ENCODE results near the gene PLA2G4B. TPM values are rescaled to one million over a fixed set of nuclear protein-coding genes. Genes with fewer than 3 reads are reported as not detected.
A peak's percentile ranks its signal among the peaks of the same experiment; 100 is the strongest.

Gene PLA2G4B
- total RNA-seq, 1 donor from 2014 or later, result 8.2 TPM

GRCh38 chr15:41839781-41840491 lies 1.3 kb downstream of the PLA2G4B start:
- Histone ChIP-seq H3K36me3 (ENCODE audit: control insufficient read depth, insufficient read depth, low read length) (peaks cover 48% of the 10 kb centered on the region), H3K27me3 (ENCODE audit: control insufficient read depth, insufficient read depth, low read length) (no peaks in the 10 kb centered on the region), H3K4me3 (ENCODE audit: low read depth, low read length) (no peak overlapping the region)
- no peak for TF ChIP-seq CTCF (IDR thresholded peaks at IDR 0.05; ENCODE audit: insufficient read depth, low read length, severe bottlenecking)
- FAIRE-seq, result no peak
- peak; percentile 20 for DNase-seq (ENCODE audit: low read depth)

DNA sequence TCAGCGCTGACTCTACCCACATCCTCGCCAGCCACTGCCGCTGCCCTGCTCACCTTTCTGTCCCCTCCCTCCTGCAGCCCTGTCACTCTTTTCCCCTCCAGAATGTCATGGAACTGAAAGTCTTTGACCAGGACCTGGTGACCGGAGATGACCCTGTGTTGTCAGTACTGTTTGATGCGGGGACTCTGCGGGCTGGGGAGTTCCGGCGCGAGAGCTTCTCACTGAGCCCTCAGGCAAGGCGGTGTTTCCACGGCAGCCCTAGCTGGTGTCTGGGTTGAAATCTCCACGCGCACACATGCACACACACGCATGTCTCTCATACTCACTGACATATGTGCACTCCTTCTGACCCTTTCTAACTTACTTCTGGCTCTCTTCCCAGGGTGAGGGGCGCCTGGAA lies 2.0 kb downstream of the PLA2G4B start:
- FAIRE-seq (no peak), DNase-seq (ENCODE audit: low read depth) (no peak)
- TF ChIP-seq CTCF (IDR thresholded peaks at IDR 0.05; ENCODE audit: insufficient read depth, low read length, severe bottlenecking), result no peak
- no peaks in the 10 kb centered on the region for H3K27me3 ChIP-seq (ENCODE audit: control insufficient read depth, insufficient read depth, low read length)
- H3K4me3 ChIP-seq (ENCODE audit: low read depth, low read length), result no peak overlapping the region
- peaks cover 46% of the 10 kb centered on the region for H3K36me3 ChIP-seq (ENCODE audit: control insufficient read depth, insufficient read depth, low read length)

DNA sequence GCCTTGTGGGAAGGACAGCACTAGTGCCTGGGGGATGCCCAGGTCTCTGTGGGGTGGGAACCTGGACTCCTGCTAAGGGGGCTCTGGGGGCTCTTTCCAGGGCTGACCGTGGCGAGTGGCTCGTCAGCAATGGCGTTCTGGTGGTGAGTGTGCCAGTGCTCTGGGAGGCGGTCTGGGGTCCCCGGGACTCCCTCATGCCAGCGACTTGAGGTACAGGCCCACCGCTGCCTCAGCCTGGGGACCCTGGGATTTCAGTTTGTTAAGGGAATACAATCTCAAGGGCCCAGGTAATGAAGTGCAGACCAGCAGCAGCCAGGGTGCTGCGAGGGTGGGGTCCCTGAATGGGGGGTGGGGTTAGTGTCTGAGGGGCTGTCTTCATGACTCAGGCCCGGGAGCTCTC lies 2.5 kb downstream of the PLA2G4B start:
- FAIRE-seq, result no peak
- H3K4me3 ChIP-seq (ENCODE audit: low read depth, low read length), result no peak overlapping the region
- H3K36me3 ChIP-seq (ENCODE audit: control insufficient read depth, insufficient read depth, low read length), result peaks cover 48% of the 10 kb centered on the region
- TF ChIP-seq CTCF (IDR thresholded peaks at IDR 0.05; ENCODE audit: insufficient read depth, low read length, severe bottlenecking), result no peak
- no peaks in the 10 kb centered on the region for H3K27me3 ChIP-seq (ENCODE audit: control insufficient read depth, insufficient read depth, low read length)
- no peak for DNase-seq (ENCODE audit: low read depth)

GRCh38 chr15:41842229-41842628 lies 3.6 kb downstream of the PLA2G4B start:
- Histone ChIP-seq H3K4me3 (ENCODE audit: low read depth, low read length) (no peak overlapping the region), H3K36me3 (ENCODE audit: control insufficient read depth, insufficient read depth, low read length) (peaks cover 53% of the 10 kb centered on the region), H3K27me3 (ENCODE audit: control insufficient read depth, insufficient read depth, low read length) (no peaks in the 10 kb centered on the region)
- no peak for TF ChIP-seq CTCF (IDR thresholded peaks at IDR 0.05; ENCODE audit: insufficient read depth, low read length, severe bottlenecking)
- no peak for DNase-seq (ENCODE audit: low read depth)
- FAIRE-seq, result no peak

- FAIRE-seq (no peak), DNase-seq (ENCODE audit: low read depth) (no peak)
- Histone ChIP-seq H3K4me3 (ENCODE audit: low read depth, low read length) (no peak overlapping the region), H3K27me3 (ENCODE audit: control insufficient read depth, insufficient read depth, low read length) (no peaks in the 10 kb centered on the region), H3K36me3 (ENCODE audit: control insufficient read depth, insufficient read depth, low read length) (peaks cover 57% of the 10 kb centered on the region)
- no peak for TF ChIP-seq CTCF (IDR thresholded peaks at IDR 0.05; ENCODE audit: insufficient read depth, low read length, severe bottlenecking)
Observed at GRCh38 chr15:41843571-41843970, 4.9 kb downstream of the PLA2G4B start.

GRCh38 chr15:41844814-41845213 lies 6.2 kb downstream of the PLA2G4B start:
- no peak for TF ChIP-seq CTCF (IDR thresholded peaks at IDR 0.05; ENCODE audit: insufficient read depth, low read length, severe bottlenecking)
- H3K36me3 ChIP-seq (ENCODE audit: control insufficient read depth, insufficient read depth, low read length), result peaks cover 53% of the 10 kb centered on the region
- no peaks in the 10 kb centered on the region for H3K27me3 ChIP-seq (ENCODE audit: control insufficient read depth, insufficient read depth, low read length)
- H3K4me3 ChIP-seq (ENCODE audit: low read depth, low read length), result no peak overlapping the region
- FAIRE-seq, result no peak
- DNase-seq (ENCODE audit: low read depth), result no peak
